ENCODE results near the gene PLA2G4D.
A peak's percentile ranks its signal among the peaks of the same experiment; 100 is the strongest.

Gene PLA2G4D

GRCh38 chr15:42097018-42097417 lies 2.7 kb upstream of the PLA2G4D start:
- no peak for ATAC-seq
- TF ChIP-seq ZFP3 (CRISPR knock-in tag; IDR thresholded peaks at IDR 0.05) (no peak), ZFP30 (CRISPR knock-in tag; IDR thresholded peaks at IDR 0.05) (no peak), TOX (CRISPR knock-in tag; IDR thresholded peaks at IDR 0.05; ENCODE audit: borderline replicate concordance) (no peak), ISL1 (CRISPR knock-in tag; IDR thresholded peaks at IDR 0.05) (no peak), CREB5 (CRISPR knock-in tag; IDR thresholded peaks at IDR 0.05; ENCODE audit: low read depth) (no peak), ARNTL (CRISPR knock-in tag; IDR thresholded peaks at IDR 0.05; ENCODE audit: borderline replicate concordance, low read depth) (no peak), CSDC2 (CRISPR knock-in tag; IDR thresholded peaks at IDR 0.05) (no peak)

GRCh38 chr15:42093966-42094365 lies 396 bp downstream of the PLA2G4D start:
- no peak for TF ChIP-seq BACH2 (CRISPR knock-in tag; IDR thresholded peaks at IDR 0.05; ENCODE audit: borderline replicate concordance)
- no peak for TF ChIP-seq SNAI2 (CRISPR knock-in tag; IDR thresholded peaks at IDR 0.05)
- TF ChIP-seq CSDC2 (CRISPR knock-in tag; IDR thresholded peaks at IDR 0.05) = no peak
- no peak for ATAC-seq

- TF ChIP-seq ZNF565 (CRISPR knock-in tag; conservative IDR thresholded peaks at IDR 0.05; ENCODE audit: low read depth) (no peak), ISL1 (CRISPR knock-in tag; IDR thresholded peaks at IDR 0.05) (0 out of 2 replicates have a peak, but pooled peaks have one; percentile 22)
- peak; percentile 73 for ATAC-seq
These were observed 1.7 kb downstream of the PLA2G4D start for GRCh38 chr15:42092398-42093318.

- ATAC-seq = peak; percentile 15; the same call in 2 of the 3 replicates
These were observed 2.5 kb downstream of the PLA2G4D start for GRCh38 chr15:42091753-42092397.

- no peak for ATAC-seq
- TF ChIP-seq CSDC2 (CRISPR knock-in tag; IDR thresholded peaks at IDR 0.05) (no peak), SNAI2 (CRISPR knock-in tag; IDR thresholded peaks at IDR 0.05) (no peak), RARB (CRISPR knock-in tag; IDR thresholded peaks at IDR 0.05) (no peak), ESRRG (CRISPR knock-in tag; IDR thresholded peaks at IDR 0.05) (no peak), ISL1 (CRISPR knock-in tag; IDR thresholded peaks at IDR 0.05) (no peak), ZNF8 (CRISPR knock-in tag; IDR thresholded peaks at IDR 0.05) (no peak), OSR1 (CRISPR knock-in tag; IDR thresholded peaks at IDR 0.05) (no peak), CSRNP3 (CRISPR knock-in tag; IDR thresholded peaks at IDR 0.05) (no peak), PPARA (CRISPR knock-in tag; IDR thresholded peaks at IDR 0.05; ENCODE audit: borderline replicate concordance) (no peak)
These were observed 3.6 kb downstream of the PLA2G4D start for GRCh38 chr15:42090781-42091180.

- no peak for ATAC-seq
- TF ChIP-seq ZNF565 (CRISPR knock-in tag; conservative IDR thresholded peaks at IDR 0.05; ENCODE audit: low read depth) (no peak), ZNF8 (CRISPR knock-in tag; IDR thresholded peaks at IDR 0.05) (no peak), ZFP30 (CRISPR knock-in tag; IDR thresholded peaks at IDR 0.05) (no peak), CREB5 (CRISPR knock-in tag; IDR thresholded peaks at IDR 0.05; ENCODE audit: low read depth) (no peak), GLIS3 (CRISPR knock-in tag; IDR thresholded peaks at IDR 0.05) (no peak), TOX (CRISPR knock-in tag; IDR thresholded peaks at IDR 0.05; ENCODE audit: borderline replicate concordance) (no peak), BACH2 (CRISPR knock-in tag; IDR thresholded peaks at IDR 0.05; ENCODE audit: borderline replicate concordance) (no peak)
These were observed 4.0 kb downstream of the PLA2G4D start for GRCh38 chr15:42090370-42090769.

GRCh38 chr15:42089942-42090341 lies 4.4 kb downstream of the PLA2G4D start:
- ATAC-seq = no peak
- TF ChIP-seq BACH2 (CRISPR knock-in tag; IDR thresholded peaks at IDR 0.05; ENCODE audit: borderline replicate concordance) = no peak
- TF ChIP-seq ZC3H10 (CRISPR knock-in tag; IDR thresholded peaks at IDR 0.05) = no peak
- no peak for TF ChIP-seq RARB (CRISPR knock-in tag; IDR thresholded peaks at IDR 0.05)
- TF ChIP-seq PATZ1 (CRISPR knock-in tag; IDR thresholded peaks at IDR 0.05; ENCODE audit: borderline replicate concordance) = no peak
- TF ChIP-seq CSDC2 (CRISPR knock-in tag; IDR thresholded peaks at IDR 0.05) = no peak
- no peak for TF ChIP-seq ZNF70 (CRISPR knock-in tag; IDR thresholded peaks at IDR 0.05)
- TF ChIP-seq ZFP3 (CRISPR knock-in tag; IDR thresholded peaks at IDR 0.05) = no peak
- TF ChIP-seq CREB5 (CRISPR knock-in tag; IDR thresholded peaks at IDR 0.05; ENCODE audit: low read depth) = no peak
- no peak for TF ChIP-seq CSRNP3 (CRISPR knock-in tag; IDR thresholded peaks at IDR 0.05)
